Karpas-422 (cell line): ENCODE results near the gene RABEP2. TPM values are rescaled to one million over a fixed set of nuclear protein-coding genes. Genes with fewer than 3 reads are reported as not detected.
A peak's percentile ranks its signal among the peaks of the same experiment; 100 is the strongest.

Source experiments
- DNase-seq: peaks from one replicate; pipeline ENCODE4 v3.0.0-alpha.2; 2015
- H2AFZ ChIP-seq: fragments of 200-600 bp; sonication (generic); 2 replicates; pipeline ENCODE4 v1.6.1; 2014; ENCODE audit warnings: antibody characterized with exemption, low read length, mixed read lengths
- H3K27ac ChIP-seq: fragments of 200-600 bp; sonication (generic); 2 replicates; pipeline ENCODE4 v1.5.1; 2014; ENCODE audit warnings: mild to moderate bottlenecking, low read length, moderate library complexity
- H3K27me3 ChIP-seq: fragments of 200-600 bp; sonication (generic); 2 replicates; pipeline ENCODE4 v1.6.1; 2014; ENCODE audit warnings: low read length, mixed read lengths
- H3K36me3 ChIP-seq: fragments of 200-600 bp; sonication (generic); 2 replicates; pipeline ENCODE4 v1.6.1; 2014; ENCODE audit warnings: low read length, mixed read lengths; ENCODE audit not compliant: insufficient read depth
- H3K4me1 ChIP-seq: fragments of 200-600 bp; sonication (generic); 2 replicates; pipeline ENCODE4 v1.6.1; 2014; ENCODE audit warnings: mild to moderate bottlenecking, low read length, mixed read lengths
- H3K4me2 ChIP-seq: fragments of 200-600 bp; sonication (generic); 2 replicates; pipeline ENCODE4 v1.6.1; 2014; ENCODE audit warnings: low read length, low read depth, mild to moderate bottlenecking; ENCODE audit not compliant: poor library complexity, severe bottlenecking
- H3K4me3 ChIP-seq: fragments of 200-600 bp; sonication (generic); 2 replicates; pipeline ENCODE4 v1.5.1; 2014; ENCODE audit warnings: mild to moderate bottlenecking, antibody characterized with exemption, low read length, mixed read lengths
- H3K79me2 ChIP-seq: fragments of 200-600 bp; sonication (generic); 2 replicates; pipeline ENCODE4 v1.6.1; 2014; ENCODE audit warnings: mild to moderate bottlenecking, low read length, mixed read lengths
- H3K9ac ChIP-seq: fragments of 200-600 bp; sonication (generic); 2 replicates; pipeline ENCODE4 v1.6.0; 2014; ENCODE audit warnings: low read length
- H3K9me2 ChIP-seq: fragments of 200-600 bp; sonication (generic), shearing (Covaris generic); replicated peaks from 2 replicates; pipeline ENCODE4 v1.6.0; 2014; ENCODE audit warnings: mild to moderate bottlenecking, low read length, moderate library complexity; ENCODE audit not compliant: insufficient read depth
- H3K9me3 ChIP-seq: fragments of 300-700, 200-600 bp; sonication (generic); 2 replicates; pipeline ENCODE4 v1.6.1; 2014; ENCODE audit warnings: low read length, mixed read lengths
- H4K20me1 ChIP-seq: fragments of 200-600 bp; sonication (generic); 2 replicates; pipeline ENCODE4 v1.6.1; 2014; ENCODE audit warnings: mild to moderate bottlenecking, antibody characterized with exemption, low read length, low read depth; ENCODE audit not compliant: insufficient read depth
- total RNA-seq: library from RNA; depleted of rRNA; stranded (reverse); fragments of >200 nt; shearing (Covaris generic); gene quantifications from 2 replicates; pipeline ENCODE4 v1.2.3, GENCODE V29; 2014; ENCODE audit warnings: low replicate concordance

The RABEP2 gene
- total RNA-seq, 1 experiment from 2014 or later, result 15.9 TPM

GRCh38 chr16:28876973-28877654 lies 47.9 kb downstream of the RABEP2 start:
- no peak overlapping the region; the same call in 1 of the 2 replicates for H3K9ac ChIP-seq
- no peak overlapping the region for H3K4me2 ChIP-seq
- no peaks in the 10 kb centered on the region for H3K27me3 ChIP-seq
- 0 out of 2 replicates have a peak, but pooled peaks cover 2% of the 10 kb centered on the region for H3K36me3 ChIP-seq
- H3K4me1 ChIP-seq, result peaks cover 26% of the 10 kb centered on the region
- no peaks in the 10 kb centered on the region for H4K20me1 ChIP-seq
- H3K9me2 ChIP-seq, result no peaks in the 10 kb centered on the region
- no peak overlapping the region for H2AFZ ChIP-seq
- H3K79me2 ChIP-seq, result peaks cover 15% of the 10 kb centered on the region
- no peaks in the 10 kb centered on the region for H3K9me3 ChIP-seq
- DNase-seq, result no peak
- no peak overlapping the region for H3K27ac ChIP-seq
- H3K4me3 ChIP-seq, result no peak overlapping the region

DNA sequence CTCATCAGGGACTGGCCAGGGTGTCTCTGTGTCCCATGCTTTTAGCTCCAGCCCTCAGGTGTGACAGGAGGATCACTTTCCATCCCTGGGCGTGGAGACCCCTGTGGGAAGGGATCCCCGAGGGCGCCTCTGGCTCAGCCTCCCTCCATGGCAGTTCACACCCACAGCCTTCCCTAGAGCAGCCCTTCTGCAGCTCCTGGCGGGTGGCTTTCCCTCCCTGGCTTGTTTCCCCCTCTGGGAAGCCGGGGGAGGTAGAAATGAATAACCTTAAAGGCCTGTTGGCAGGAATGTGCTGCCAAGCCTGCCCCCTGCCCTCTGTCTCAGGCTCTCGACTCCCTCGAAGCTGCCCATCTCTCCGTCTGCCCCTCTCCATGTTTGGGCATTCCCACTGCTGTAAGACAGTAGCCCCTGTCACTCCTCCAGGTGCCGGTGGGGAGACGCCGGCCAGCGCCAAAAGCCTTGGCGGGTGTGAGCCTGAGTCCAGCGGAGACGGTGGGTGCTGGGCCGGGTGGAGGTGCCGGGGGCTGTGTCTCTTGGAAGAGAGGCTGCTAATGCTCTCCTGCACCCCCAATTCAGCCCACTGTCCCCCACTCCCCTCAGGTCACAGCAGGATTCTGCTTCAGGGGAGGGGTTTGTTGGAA lies 48.9 kb downstream of the RABEP2 start:
- Histone ChIP-seq H3K79me2 (peaks cover 15% of the 10 kb centered on the region), H3K9me2 (no peaks in the 10 kb centered on the region), H2AFZ (no peak overlapping the region), H3K27ac (no peak overlapping the region), H3K4me3 (no peak overlapping the region), H3K4me2 (no peak overlapping the region), H3K27me3 (no peaks in the 10 kb centered on the region), H3K9ac (no peak overlapping the region), H4K20me1 (no peaks in the 10 kb centered on the region), H3K36me3 (0 out of 2 replicates have a peak, but pooled peaks cover 2% of the 10 kb centered on the region), H3K9me3 (no peaks in the 10 kb centered on the region), H3K4me1 (peaks cover 26% of the 10 kb centered on the region)
- DNase-seq, result no peak

GRCh38 chr16:28875134-28876018 lies 49.7 kb downstream of the RABEP2 start:
- Histone ChIP-seq H3K9me2 (no peaks in the 10 kb centered on the region), H4K20me1 (no peaks in the 10 kb centered on the region), H3K27ac (no peak overlapping the region), H2AFZ (no peak overlapping the region), H3K27me3 (no peaks in the 10 kb centered on the region), H3K4me3 (no peak overlapping the region), H3K9ac (no peak overlapping the region), H3K79me2 (peaks cover 15% of the 10 kb centered on the region), H3K36me3 (0 out of 2 replicates have a peak, but pooled peaks cover 2% of the 10 kb centered on the region), H3K4me2 (no peak overlapping the region), H3K4me1 (peaks cover 26% of the 10 kb centered on the region), H3K9me3 (no peaks in the 10 kb centered on the region)
- no peak for DNase-seq

DNA sequence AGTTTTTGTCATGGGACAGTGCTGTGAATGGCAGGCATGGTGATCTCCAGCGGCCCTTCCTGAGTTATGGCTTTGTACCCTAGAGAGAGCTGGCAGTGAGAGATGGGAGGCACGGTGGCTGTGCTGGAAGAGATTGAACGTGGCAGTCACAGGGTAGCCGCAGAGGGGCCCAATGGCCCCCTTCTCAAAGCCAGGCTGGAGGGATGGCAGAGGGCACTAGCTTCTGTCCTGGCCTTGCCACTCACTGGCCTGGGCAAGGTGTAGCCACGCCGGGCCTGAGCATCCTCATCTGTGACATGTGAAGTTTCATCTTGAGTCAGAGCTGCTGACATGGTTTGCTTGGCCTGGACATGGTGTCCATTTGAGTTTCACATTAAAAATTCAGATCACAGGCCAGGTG lies 50.6 kb downstream of the RABEP2 start:
- no peak for DNase-seq
- Histone ChIP-seq H3K4me2 (no peak overlapping the region), H3K4me3 (no peak overlapping the region), H3K27me3 (no peaks in the 10 kb centered on the region), H3K79me2 (peaks cover 15% of the 10 kb centered on the region), H2AFZ (no peak overlapping the region), H3K27ac (no peak overlapping the region), H3K9me3 (no peaks in the 10 kb centered on the region), H3K9ac (no peak overlapping the region), H3K4me1 (peaks cover 20% of the 10 kb centered on the region), H4K20me1 (no peaks in the 10 kb centered on the region), H3K9me2 (no peaks in the 10 kb centered on the region), H3K36me3 (0 out of 2 replicates have a peak, but pooled peaks cover 2% of the 10 kb centered on the region)

GRCh38 chr16:28873543-28874201 lies 51.4 kb downstream of the RABEP2 start:
- DNase-seq, result peak; percentile 86

DNA sequence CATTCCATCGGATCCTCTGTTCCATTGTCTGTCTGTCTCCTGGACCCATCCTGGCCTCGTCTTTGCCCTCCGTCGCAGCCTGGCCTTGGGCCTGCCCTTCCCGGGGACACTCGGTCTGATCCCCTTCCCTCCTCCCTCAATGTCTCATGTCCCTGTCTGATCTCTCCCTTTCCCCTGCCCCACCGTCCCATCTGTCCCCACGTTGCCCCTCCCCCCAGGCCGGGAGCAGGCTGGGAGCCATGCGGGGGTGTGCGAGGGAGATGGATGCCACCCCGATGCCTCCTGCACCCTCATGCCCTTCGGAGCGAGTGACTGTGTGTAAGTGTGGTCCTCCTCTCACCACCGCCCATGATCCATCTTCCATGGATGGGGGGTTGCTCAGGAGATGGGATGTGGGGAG lies 52.1 kb downstream of the RABEP2 start:
- Histone ChIP-seq H3K79me2 (0 out of 2 replicates have a peak, but pooled peaks cover 3% of the 10 kb centered on the region), H3K36me3 (peaks cover 8% of the 10 kb centered on the region; the same call in 1 of the 2 replicates), H3K27me3 (no peaks in the 10 kb centered on the region), H4K20me1 (no peaks in the 10 kb centered on the region), H3K27ac (no peak overlapping the region), H3K4me2 (no peak overlapping the region), H3K9me2 (no peaks in the 10 kb centered on the region), H3K9me3 (no peaks in the 10 kb centered on the region), H3K4me1 (peaks cover 8% of the 10 kb centered on the region), H3K9ac (no peak overlapping the region), H2AFZ (no peak overlapping the region), H3K4me3 (no peak overlapping the region)
- no peak for DNase-seq

More at GRCh38 chr16:28873543-28874201, 51.4 kb downstream of the RABEP2 start:
- H3K9me3 ChIP-seq, result no peaks in the 10 kb centered on the region
- peaks cover 15% of the 10 kb centered on the region for H3K4me1 ChIP-seq
- H3K4me2 ChIP-seq, result no peak overlapping the region
- no peaks in the 10 kb centered on the region for H3K9me2 ChIP-seq
- H3K36me3 ChIP-seq, result peaks cover 7% of the 10 kb centered on the region; the same call in 1 of the 2 replicates
- no peak overlapping the region for H3K27ac ChIP-seq
- peaks cover 8% of the 10 kb centered on the region for H3K79me2 ChIP-seq
- H3K27me3 ChIP-seq, result no peaks in the 10 kb centered on the region
- H2AFZ ChIP-seq, result no peak overlapping the region
- H3K4me3 ChIP-seq, result no peak overlapping the region
- no peak overlapping the region for H3K9ac ChIP-seq
- H4K20me1 ChIP-seq, result no peaks in the 10 kb centered on the region

DNA sequence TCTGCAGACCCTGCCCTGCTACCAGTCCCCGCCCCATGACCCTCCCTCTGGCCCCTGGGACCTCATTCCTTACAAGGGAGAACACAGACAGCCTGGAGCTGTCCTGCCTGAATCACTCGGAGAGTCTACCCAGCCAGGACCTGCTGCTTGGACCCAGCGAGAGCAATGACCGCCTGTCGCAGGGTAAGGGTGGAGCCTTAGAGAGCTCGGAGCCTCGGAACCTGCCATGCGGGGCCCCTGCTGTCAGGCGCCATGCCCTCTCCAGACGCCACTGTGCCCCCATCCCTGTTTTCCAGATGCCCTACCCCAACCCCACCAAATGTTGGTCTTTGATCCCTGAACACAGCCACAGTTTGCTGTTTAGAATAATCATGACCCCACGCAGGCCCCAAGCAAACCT lies 55.8 kb downstream of the RABEP2 start:
- Histone ChIP-seq H3K4me3 (no peak overlapping the region), H3K9ac (no peak overlapping the region), H3K4me1 (peaks cover 14% of the 10 kb centered on the region), H4K20me1 (peaks cover 6% of the 10 kb centered on the region; the same call in 1 of the 2 replicates), H3K36me3 (peaks cover 16% of the 10 kb centered on the region; the same call in 1 of the 2 replicates), H3K4me2 (no peak overlapping the region), H3K9me3 (no peaks in the 10 kb centered on the region), H3K27me3 (no peaks in the 10 kb centered on the region), H3K79me2 (peaks cover 20% of the 10 kb centered on the region), H3K27ac (no peak overlapping the region), H2AFZ (no peak overlapping the region), H3K9me2 (no peaks in the 10 kb centered on the region)
- DNase-seq, result no peak
